HepG2 (cell line): ENCODE results near the gene PIM1. TPM values are rescaled to one million over a fixed set of nuclear protein-coding genes. Genes with fewer than 3 reads are reported as not detected.

Source experiments
- ATAD3A ChIP-seq: sonication (generic); formaldehyde crosslinking; IDR thresholded peaks from 2 replicates; pipeline ENCODE4 v1.4.0; 2020; ENCODE audit warnings: missing genetic modification reagents
- BCL6 ChIP-seq: IDR thresholded peaks from 2 replicates; pipeline ENCODE4 v1.6.1; 2016; ENCODE audit warnings: missing genetic modification reagents, missing compliant biosample characterization
- CC2D1A ChIP-seq: sonication (generic); formaldehyde crosslinking; IDR thresholded peaks from 2 replicates; pipeline ENCODE4 v1.8.1; 2023; ENCODE audit warnings: mild to moderate bottlenecking, missing genetic modification reagents
- CSRNP2 ChIP-seq: sonication (generic); formaldehyde crosslinking; conservative IDR thresholded peaks from 2 replicates; pipeline ENCODE4 v1.8.0; 2022; ENCODE audit warnings: low read depth, missing genetic modification reagents
- GATAD2A ChIP-seq: IDR thresholded peaks from 2 replicates; pipeline ENCODE4 v1.6.1; 2016
- GLMP ChIP-seq: sonication (generic); formaldehyde crosslinking; IDR thresholded peaks from 2 replicates; pipeline ENCODE4 v1.9.0; 2021; ENCODE audit warnings: missing genetic modification reagents, mild to moderate bottlenecking, borderline replicate concordance
- NPAS2 ChIP-seq: sonication (generic); formaldehyde crosslinking; IDR thresholded peaks from 2 replicates; pipeline ENCODE4 v1.8.0; 2022; ENCODE audit warnings: mild to moderate bottlenecking, missing genetic modification reagents, borderline replicate concordance
- RFX5 ChIP-seq: IDR thresholded peaks from 2 replicates; pipeline ENCODE4 v1.6.1; 2011; ENCODE audit warnings: low read depth, low read length, improper control_type of control experiment
- SMC3 ChIP-seq: IDR thresholded peaks from 2 replicates; pipeline ENCODE4 v1.6.1; 2011; ENCODE audit warnings: low read length, improper control_type of control experiment
- TAF1 ChIP-seq: sonication (generic); formaldehyde crosslinking; IDR thresholded peaks from 2 replicates; pipeline ENCODE4 v1.4.0; 2020; ENCODE audit warnings: missing genetic modification reagents
- ZNF121 ChIP-seq: sonication (generic); formaldehyde crosslinking; IDR thresholded peaks from 2 replicates; pipeline ENCODE4 v1.5.0; 2020; ENCODE audit warnings: mild to moderate bottlenecking, missing genetic modification reagents
- ZNF232 ChIP-seq: sonication (generic); formaldehyde crosslinking; IDR thresholded peaks from 2 replicates; pipeline ENCODE4 v1.4.0; 2020; ENCODE audit warnings: missing genetic modification reagents, borderline replicate concordance
- ZNF281 ChIP-seq: sonication (generic); formaldehyde crosslinking; IDR thresholded peaks from 2 replicates; pipeline ENCODE4 v1.4.0; 2020; ENCODE audit warnings: missing genetic modification reagents, borderline replicate concordance
- ZNF7 ChIP-seq: IDR thresholded peaks from 2 replicates; pipeline ENCODE4 v1.6.1; 2016; ENCODE audit warnings: missing biosample characterization, missing genetic modification reagents
- ZNF841 ChIP-seq: sonication (generic); formaldehyde crosslinking; IDR thresholded peaks from 2 replicates; pipeline ENCODE4 v1.8.1; 2023; ENCODE audit warnings: missing genetic modification reagents, borderline replicate concordance
- polyA plus RNA-seq, 8 experiments: library from polyadenylated mRNA; depleted of rRNA in 3 of 8; stranded (reverse) in 7 of 8; unstranded in 1 of 8; fragments of >200 nt; fragmentation: Illumina TruSeq in 4 of 8; extraction: Trizol in 4 of 8; gene quantifications; 2 replicates each; pipeline versions ENCODE4 v1.2.1 to v1.2.3, GENCODE V29; 2011 to 2016; ENCODE audit warnings: low read depth in 4 of 8, missing spikeins in 1 of 8, mixed read lengths in 1 of 8; ENCODE audit not compliant: insufficient read depth in 1 of 8
- total RNA-seq, 5 experiments: library from RNA; depleted of rRNA; stranded (reverse); fragments of >200 nt; fragmentation: Illumina TruSeq; extraction: Trizol; gene quantifications; 2 replicates each; pipeline ENCODE4 v1.2.3, GENCODE V29; 2016; ENCODE audit warnings: low read depth in 1 of 5
- TF ChIP-seq, protein P1 (sequence below): sonication (generic); formaldehyde crosslinking; IDR thresholded peaks from 2 replicates; pipeline ENCODE4 v1.5.0; 2020; ENCODE audit warnings: mild to moderate bottlenecking, missing genetic modification reagents, borderline replicate concordance
- TF ChIP-seq, protein P2 (sequence below): sonication (generic); formaldehyde crosslinking; IDR thresholded peaks from 2 replicates; pipeline ENCODE4 v1.5.1; 2020; ENCODE audit warnings: missing genetic modification reagents, mild to moderate bottlenecking, borderline replicate concordance
- TF ChIP-seq, protein P3 (sequence below): sonication (generic); formaldehyde crosslinking; IDR thresholded peaks from 2 replicates; pipeline ENCODE4 v1.5.0; 2020; ENCODE audit warnings: missing genetic modification reagents

PIM1 gene
- total and polyA plus RNA-seq, 2 of the 13 experiments (the other 11 are each of a cell fraction or from before 2014, with no cell fraction given) = 29.4 to 117 TPM

DNA sequence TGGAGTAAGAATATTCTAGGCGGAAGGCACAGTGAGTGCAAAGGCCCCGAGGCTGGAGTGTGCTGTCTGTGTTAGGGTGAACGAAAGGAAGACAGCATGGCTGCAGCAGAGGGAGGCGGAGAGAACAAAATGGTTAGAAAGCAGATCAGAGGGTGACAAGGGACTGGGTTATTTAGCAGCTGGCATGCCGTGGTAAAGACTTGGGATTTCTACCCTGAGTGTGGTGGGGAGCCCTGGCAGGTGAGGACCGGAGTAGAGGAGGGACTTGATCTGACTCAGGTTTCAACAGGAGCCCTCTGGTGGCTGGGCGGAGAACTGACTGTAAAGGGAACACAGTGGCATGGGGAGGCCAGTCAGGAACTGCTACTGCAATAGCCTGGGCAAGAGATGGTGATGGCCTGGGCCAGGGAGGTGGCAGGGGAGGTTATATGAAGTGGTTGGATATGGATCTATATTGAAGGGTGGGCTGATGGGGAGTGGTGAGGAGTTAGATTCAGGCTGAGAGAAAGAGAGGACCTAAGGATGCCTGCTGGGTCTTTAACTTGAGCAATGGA is 38.0 kb downstream of the PIM1 start (continued):
- TF ChIP-seq ATAD3A (CRISPR knock-in tag) = no peak; the same call in 1 of the 2 replicates
- no peak for TF ChIP-seq ZNF232 (CRISPR knock-in tag)
- TF ChIP-seq CSRNP2 (CRISPR knock-in tag) = no peak
- TF ChIP-seq ZNF7 (CRISPR knock-in tag) = no peak
- TF ChIP-seq GLMP (CRISPR knock-in tag) = no peak
- peak; percentile 99 for TF ChIP-seq SMC3
- TF ChIP-seq, protein P1, sequence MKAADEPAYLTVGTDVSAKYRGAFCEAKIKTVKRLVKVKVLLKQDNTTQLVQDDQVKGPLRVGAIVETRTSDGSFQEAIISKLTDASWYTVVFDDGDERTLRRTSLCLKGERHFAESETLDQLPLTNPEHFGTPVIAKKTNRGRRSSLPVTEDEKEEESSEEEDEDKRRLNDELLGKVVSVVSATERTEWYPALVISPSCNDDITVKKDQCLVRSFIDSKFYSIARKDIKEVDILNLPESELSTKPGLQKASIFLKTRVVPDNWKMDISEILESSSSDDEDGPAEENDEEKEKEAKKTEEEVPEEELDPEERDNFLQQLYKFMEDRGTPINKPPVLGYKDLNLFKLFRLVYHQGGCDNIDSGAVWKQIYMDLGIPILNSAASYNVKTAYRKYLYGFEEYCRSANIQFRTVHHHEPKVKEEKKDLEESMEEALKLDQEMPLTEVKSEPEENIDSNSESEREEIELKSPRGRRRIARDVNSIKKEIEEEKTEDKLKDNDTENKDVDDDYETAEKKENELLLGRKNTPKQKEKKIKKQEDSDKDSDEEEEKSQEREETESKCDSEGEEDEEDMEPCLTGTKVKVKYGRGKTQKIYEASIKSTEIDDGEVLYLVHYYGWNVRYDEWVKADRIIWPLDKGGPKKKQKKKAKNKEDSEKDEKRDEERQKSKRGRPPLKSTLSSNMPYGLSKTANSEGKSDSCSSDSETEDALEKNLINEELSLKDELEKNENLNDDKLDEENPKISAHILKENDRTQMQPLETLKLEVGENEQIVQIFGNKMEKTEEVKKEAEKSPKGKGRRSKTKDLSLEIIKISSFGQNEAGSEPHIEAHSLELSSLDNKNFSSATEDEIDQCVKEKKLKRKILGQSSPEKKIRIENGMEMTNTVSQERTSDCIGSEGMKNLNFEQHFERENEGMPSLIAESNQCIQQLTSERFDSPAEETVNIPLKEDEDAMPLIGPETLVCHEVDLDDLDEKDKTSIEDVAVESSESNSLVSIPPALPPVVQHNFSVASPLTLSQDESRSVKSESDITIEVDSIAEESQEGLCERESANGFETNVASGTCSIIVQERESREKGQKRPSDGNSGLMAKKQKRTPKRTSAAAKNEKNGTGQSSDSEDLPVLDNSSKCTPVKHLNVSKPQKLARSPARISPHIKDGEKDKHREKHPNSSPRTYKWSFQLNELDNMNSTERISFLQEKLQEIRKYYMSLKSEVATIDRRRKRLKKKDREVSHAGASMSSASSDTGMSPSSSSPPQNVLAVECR (CRISPR knock-in tag) = peak; percentile 46; the same call in 1 of the 2 replicates
- no peak for TF ChIP-seq ZNF121
- no peak for TF ChIP-seq TAF1 (CRISPR knock-in tag)
- TF ChIP-seq NPAS2 = no peak
- TF ChIP-seq RFX5 = no peak
- no peak for TF ChIP-seq ZNF841 (CRISPR knock-in tag)
- no peak for TF ChIP-seq BCL6 (CRISPR knock-in tag)
- TF ChIP-seq, protein P2, sequence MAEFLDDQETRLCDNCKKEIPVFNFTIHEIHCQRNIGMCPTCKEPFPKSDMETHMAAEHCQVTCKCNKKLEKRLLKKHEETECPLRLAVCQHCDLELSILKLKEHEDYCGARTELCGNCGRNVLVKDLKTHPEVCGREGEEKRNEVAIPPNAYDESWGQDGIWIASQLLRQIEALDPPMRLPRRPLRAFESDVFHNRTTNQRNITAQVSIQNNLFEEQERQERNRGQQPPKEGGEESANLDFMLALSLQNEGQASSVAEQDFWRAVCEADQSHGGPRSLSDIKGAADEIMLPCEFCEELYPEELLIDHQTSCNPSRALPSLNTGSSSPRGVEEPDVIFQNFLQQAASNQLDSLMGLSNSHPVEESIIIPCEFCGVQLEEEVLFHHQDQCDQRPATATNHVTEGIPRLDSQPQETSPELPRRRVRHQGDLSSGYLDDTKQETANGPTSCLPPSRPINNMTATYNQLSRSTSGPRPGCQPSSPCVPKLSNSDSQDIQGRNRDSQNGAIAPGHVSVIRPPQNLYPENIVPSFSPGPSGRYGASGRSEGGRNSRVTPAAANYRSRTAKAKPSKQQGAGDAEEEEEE (CRISPR knock-in tag) = no peak
- peak; percentile 71 for TF ChIP-seq GATAD2A
- no peak for TF ChIP-seq CC2D1A (CRISPR knock-in tag)
- no peak for TF ChIP-seq ZNF281 (CRISPR knock-in tag)
- TF ChIP-seq, protein P3, sequence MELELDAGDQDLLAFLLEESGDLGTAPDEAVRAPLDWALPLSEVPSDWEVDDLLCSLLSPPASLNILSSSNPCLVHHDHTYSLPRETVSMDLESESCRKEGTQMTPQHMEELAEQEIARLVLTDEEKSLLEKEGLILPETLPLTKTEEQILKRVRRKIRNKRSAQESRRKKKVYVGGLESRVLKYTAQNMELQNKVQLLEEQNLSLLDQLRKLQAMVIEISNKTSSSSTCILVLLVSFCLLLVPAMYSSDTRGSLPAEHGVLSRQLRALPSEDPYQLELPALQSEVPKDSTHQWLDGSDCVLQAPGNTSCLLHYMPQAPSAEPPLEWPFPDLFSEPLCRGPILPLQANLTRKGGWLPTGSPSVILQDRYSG (CRISPR knock-in tag) = no peak
